GM19438 (cell line): ENCODE measurements around the gene CACNA2D2.

Experiments
- ATAC-seq: cut with Tn5 transposase; IDR thresholded peaks from one replicate; pipeline ENCODE4 v1.9.1; 2021; ENCODE audit warnings: low read depth; ENCODE audit not compliant: unreplicated experiment

The CACNA2D2 gene

GRCh38 chr3:50354186-50354764 lies 149.2 kb downstream of the CACNA2D2 start:
- no peak for ATAC-seq

GRCh38 chr3:50353245-50354004 lies 150.0 kb downstream of the CACNA2D2 start:
- ATAC-seq = no peak

GRCh38 chr3:50352781-50353180 lies 150.7 kb downstream of the CACNA2D2 start:
- no peak for ATAC-seq

- no peak for ATAC-seq
Observed at GRCh38 chr3:50351323-50351697, 152.1 kb downstream of the CACNA2D2 start.

GRCh38 chr3:50350527-50351322 lies 152.7 kb downstream of the CACNA2D2 start, which contains the start of the genes CYB561D2 and NPRL2:
Gene CYB561D2 (plus strand): TSS chr3:50350862. CDS start chr3:50351434, 572 bp downstream.
Gene NPRL2 (minus strand): TSS chr3:50350775. CDS start chr3:50350652, 123 bp downstream.
- ATAC-seq = peak; percentile 81

GRCh38 chr3:50350213-50350526 lies 153.3 kb downstream of the CACNA2D2 start:
- peak; percentile 6 for ATAC-seq

GRCh38 chr3:50347187-50347813 lies 156.1 kb downstream of the CACNA2D2 start:
- no peak for ATAC-seq

- ATAC-seq = no peak
Observed at GRCh38 chr3:50345586-50346234, 157.7 kb downstream of the CACNA2D2 start, which contains the start of gene ZMYND10. Gene ZMYND10 (minus strand): TSS chr3:50345732. CDS start chr3:50345579, 153 bp downstream.

GRCh38 chr3:50345008-50345407 lies 158.4 kb downstream of the CACNA2D2 start:
- no peak for ATAC-seq

- ATAC-seq = no peak
Observed at GRCh38 chr3:50342813-50343633, 160.4 kb downstream of the CACNA2D2 start.

GRCh38 chr3:50341996-50342650 lies 161.3 kb downstream of the CACNA2D2 start:
- no peak for ATAC-seq

- ATAC-seq = no peak
Observed at GRCh38 chr3:50341537-50341936, 161.9 kb downstream of the CACNA2D2 start.

- peak; percentile 25 for ATAC-seq
Observed at GRCh38 chr3:50340448-50341329, 162.7 kb downstream of the CACNA2D2 start, which contains the start of gene RASSF1. Gene RASSF1 (minus strand): TSS chr3:50340836. CDS start chr3:50340805, 31 bp downstream.

- no peak for ATAC-seq
Observed at GRCh38 chr3:50340147-50340447, 163.3 kb downstream of the CACNA2D2 start.

GRCh38 chr3:50339485-50340146 lies 163.8 kb downstream of the CACNA2D2 start:
- ATAC-seq = no peak

- no peak for ATAC-seq
Observed at GRCh38 chr3:50338965-50339364, 164.5 kb downstream of the CACNA2D2 start.

- ATAC-seq = peak; percentile 63
Observed at GRCh38 chr3:50337175-50337861, 166.1 kb downstream of the CACNA2D2 start.
